SK-N-SH treated with all-trans-retinoic acid at 6 μM for 48 hours (cell line): ENCODE data around the gene ATP1B1.

Source experiments
- ATAC-seq: fragments of 200-7000 bp; cut with Tn5 transposase; 3 replicates; pipeline ENCODE4 v1.9.1; 2020; ENCODE audit warnings: mild to moderate bottlenecking, moderate library complexity
- ARNTL ChIP-seq: fragments of 450-650 bp; formaldehyde crosslinking; IDR thresholded peaks from 2 replicates; pipeline ENCODE4 v1.5.0; 2020; ENCODE audit warnings: low read depth, mild to moderate bottlenecking, moderate library complexity, borderline replicate concordance
- BACH2 ChIP-seq: fragments of 250-450 bp; sonication (Bioruptor Pico); IDR thresholded peaks from 2 replicates; pipeline ENCODE4 v1.9.0; 2021; ENCODE audit warnings: mild to moderate bottlenecking, borderline replicate concordance
- CREB5 ChIP-seq: fragments of 250-450 bp; sonication (Bioruptor Pico); IDR thresholded peaks from 2 replicates; pipeline ENCODE4 v1.5.1; 2020; ENCODE audit warnings: low read depth, mild to moderate bottlenecking, moderate library complexity
- CSDC2 ChIP-seq: fragments of 250-450 bp; sonication (Bioruptor Pico); IDR thresholded peaks from 2 replicates; pipeline ENCODE4 v1.5.0; 2020; ENCODE audit warnings: mild to moderate bottlenecking, moderate library complexity
- CSRNP3 ChIP-seq: fragments of 250-450 bp; sonication (Bioruptor Pico); IDR thresholded peaks from 2 replicates; pipeline ENCODE4 v1.5.1; 2021; ENCODE audit warnings: mild to moderate bottlenecking, moderate library complexity
- ESRRG ChIP-seq: fragments of 250-450 bp; sonication (Bioruptor Pico); IDR thresholded peaks from 2 replicates; pipeline ENCODE4 v1.6.1; 2021; ENCODE audit warnings: mild to moderate bottlenecking
- GLIS3 ChIP-seq: fragments of 250-450 bp; sonication (Bioruptor Pico); IDR thresholded peaks from 2 replicates; pipeline ENCODE4 v1.5.0; 2020; ENCODE audit warnings: mild to moderate bottlenecking, moderate library complexity
- ISL1 ChIP-seq: fragments of 250-450 bp; sonication (Bioruptor Pico); IDR thresholded peaks from 2 replicates; pipeline ENCODE4 v2.1.2; 2022; ENCODE audit warnings: mild to moderate bottlenecking, moderate library complexity
- OSR1 ChIP-seq: fragments of 250-450 bp; sonication (Bioruptor Pico); IDR thresholded peaks from 2 replicates; pipeline ENCODE4 v1.8.0; 2022; ENCODE audit warnings: moderate library complexity, mild to moderate bottlenecking, inconsistent platforms
- PATZ1 ChIP-seq: fragments of 250-450 bp; sonication (Bioruptor Pico); IDR thresholded peaks from 2 replicates; pipeline ENCODE4 v1.8.0; 2020; ENCODE audit warnings: mild to moderate bottlenecking, moderate library complexity, borderline replicate concordance
- PPARA ChIP-seq: fragments of 250-450 bp; sonication (Bioruptor Pico); IDR thresholded peaks from 2 replicates; pipeline ENCODE4 v1.5.0; 2020; ENCODE audit warnings: mild to moderate bottlenecking, borderline replicate concordance
- RARB ChIP-seq: fragments of 250-450 bp; sonication (Bioruptor Pico); IDR thresholded peaks from 2 replicates; pipeline ENCODE4 v1.8.0; 2021; ENCODE audit warnings: mild to moderate bottlenecking, moderate library complexity
- SNAI2 ChIP-seq: fragments of 250-450 bp; sonication (Bioruptor Pico); IDR thresholded peaks from 2 replicates; pipeline ENCODE4 v1.5.0; 2020; ENCODE audit warnings: mild to moderate bottlenecking, moderate library complexity
- TCF4 ChIP-seq: fragments of 250-450 bp; sonication (Bioruptor Pico); IDR thresholded peaks from 2 replicates; pipeline ENCODE4 v1.8.0; 2021; ENCODE audit warnings: mild to moderate bottlenecking, moderate library complexity, borderline replicate concordance
- TOX ChIP-seq: fragments of 250-450 bp; sonication (Bioruptor Pico); IDR thresholded peaks from 2 replicates; pipeline ENCODE4 v1.8.0; 2021; ENCODE audit warnings: mild to moderate bottlenecking, moderate library complexity, borderline replicate concordance
- TSHZ2 ChIP-seq: fragments of 250-450 bp; sonication (Bioruptor Pico); IDR thresholded peaks from 2 replicates; pipeline ENCODE4 v1.5.0; 2020; ENCODE audit warnings: mild to moderate bottlenecking, moderate library complexity
- ZC3H10 ChIP-seq: fragments of 250-450 bp; sonication (Bioruptor Pico); IDR thresholded peaks from 2 replicates; pipeline ENCODE4 v1.5.1; 2021; ENCODE audit warnings: mild to moderate bottlenecking, moderate library complexity
- ZFP3 ChIP-seq: fragments of 250-450 bp; sonication (Bioruptor Pico); IDR thresholded peaks from 2 replicates; pipeline ENCODE4 v1.5.0; 2020; ENCODE audit warnings: mild to moderate bottlenecking, moderate library complexity
- ZFP30 ChIP-seq: fragments of 450-650 bp; formaldehyde crosslinking; IDR thresholded peaks from 2 replicates; pipeline ENCODE4 v1.5.0; 2022; ENCODE audit warnings: mild to moderate bottlenecking, moderate library complexity
- ZNF565 ChIP-seq: fragments of 450-650 bp; formaldehyde crosslinking; conservative IDR thresholded peaks from 2 replicates; pipeline ENCODE4 v1.5.0; 2020; ENCODE audit warnings: low read depth, mild to moderate bottlenecking, moderate library complexity
- ZNF70 ChIP-seq: fragments of 450-650 bp; formaldehyde crosslinking; IDR thresholded peaks from 2 replicates; pipeline ENCODE4 v1.5.0; 2020; ENCODE audit warnings: mild to moderate bottlenecking, moderate library complexity
- ZNF8 ChIP-seq: fragments of 450-650 bp; formaldehyde crosslinking; IDR thresholded peaks from 2 replicates; pipeline ENCODE4 v1.5.0; 2020; ENCODE audit warnings: mild to moderate bottlenecking, moderate library complexity

Gene ATP1B1

GRCh38 chr1:169108223-169108622 lies 1.7 kb downstream of the ATP1B1 start:
- TF ChIP-seq CREB5 (no peak), ISL1 (CRISPR knock-in tag) (no peak), GLIS3 (CRISPR knock-in tag) (no peak), BACH2 (CRISPR knock-in tag) (no peak), ZFP30 (CRISPR knock-in tag) (no peak), ZFP3 (CRISPR knock-in tag) (no peak), CSRNP3 (no peak), SNAI2 (CRISPR knock-in tag) (no peak), ZNF565 (CRISPR knock-in tag) (no peak), TCF4 (CRISPR knock-in tag) (no peak), ZNF8 (CRISPR knock-in tag) (no peak), ZNF70 (CRISPR knock-in tag) (no peak), TOX (CRISPR knock-in tag) (no peak), ZC3H10 (CRISPR knock-in tag) (no peak), ESRRG (CRISPR knock-in tag) (no peak), ARNTL (CRISPR knock-in tag) (no peak), OSR1 (CRISPR knock-in tag) (no peak), PPARA (CRISPR knock-in tag) (no peak), PATZ1 (no peak), RARB (CRISPR knock-in tag) (no peak)
- no peak for ATAC-seq

- ATAC-seq: peak; percentile 33
- TF ChIP-seq PATZ1: no peak
- no peak for TF ChIP-seq CREB5
- no peak for TF ChIP-seq SNAI2 (CRISPR knock-in tag)
- no peak for TF ChIP-seq ZNF8 (CRISPR knock-in tag)
- TF ChIP-seq OSR1 (CRISPR knock-in tag): no peak
- TF ChIP-seq ZNF565 (CRISPR knock-in tag): no peak
- TF ChIP-seq TSHZ2: no peak
- no peak for TF ChIP-seq CSRNP3
- TF ChIP-seq CSDC2 (CRISPR knock-in tag): no peak
- no peak for TF ChIP-seq ZC3H10 (CRISPR knock-in tag)
- TF ChIP-seq BACH2 (CRISPR knock-in tag): no peak
- TF ChIP-seq ARNTL (CRISPR knock-in tag): no peak
- TF ChIP-seq GLIS3 (CRISPR knock-in tag): no peak
- TF ChIP-seq, all 23 proteins: peak for 0
Observed at GRCh38 chr1:169108863-169109560, 2.5 kb downstream of the ATP1B1 start.
